Measurements from ENCODE around the gene UBAC2. TPM values are rescaled to one million over a fixed set of nuclear protein-coding genes. Genes with fewer than 3 reads are reported as not detected.

The UBAC2 gene
- total and polyA plus RNA-seq, 2 of the 4 experiments (the other 2 are of a cell fraction) = 20.8 to 36.3 TPM

GRCh38 chr13:99211421-99212035 lies 10.9 kb downstream of the UBAC2 start:
- Histone ChIP-seq H3K79me1 (ENCODE audit: low read depth in 1 of 2, low read length in 2 of 2) (peaks cover 33 to 56% of the 10 kb centered on the region in 2 experiments), H3K9me3 (ENCODE audit: control insufficient read depth, insufficient read depth, low read length) (no peaks in the 10 kb centered on the region), H3K18ac (ENCODE audit: low read depth, low read length) (no peak overlapping the region), H2AFZ (replicated peaks; ENCODE audit: low read length, poor library complexity) (no peak overlapping the region), H2AK5ac (ENCODE audit: low read depth, low read length) (no peak overlapping the region), H3K36me3 (ENCODE audit: control insufficient read depth, insufficient read depth, low read length) (no peaks in the 10 kb centered on the region), H3K14ac (replicated peaks; ENCODE audit: low read depth, low read length) (no peak overlapping the region), H3K4me1 (ENCODE audit: control insufficient read depth, insufficient read depth, low read length) (peaks cover 2% of the 10 kb centered on the region; the same call in 1 of the 2 replicates), H4K20me1 (ENCODE audit: insufficient read depth, low read length) (peaks cover 47% of the 10 kb centered on the region), H3K27me3 (ENCODE audit: control insufficient read depth, insufficient read depth, low read length) (no peaks in the 10 kb centered on the region), H2BK5ac (ENCODE audit: low read depth, low read length, poor library complexity, severe bottlenecking) (no peak overlapping the region), H4K91ac (ENCODE audit: insufficient read depth, low read depth, low read length) (no peak overlapping the region), H2BK20ac (ENCODE audit: low read depth, low read length) (no peak overlapping the region), H2BK15ac (ENCODE audit: low read depth, low read length) (no peak overlapping the region), H3K4me2 (ENCODE audit: low read depth, low read length) (no peak overlapping the region), H4K5ac (ENCODE audit: low read depth, low read length) (no peak overlapping the region), H3K27ac (ENCODE audit: insufficient read depth, low read length) (no peak overlapping the region), H3K4me3 (ENCODE audit: insufficient read depth, low read depth, low read length) (no peak overlapping the region), H3K56ac (ENCODE audit: extremely low read depth, insufficient read depth, low read length) (no peak overlapping the region), H4K8ac (ENCODE audit: low read depth in 2 of 2, low read length in 2 of 2) (no peak overlapping the region), H3K9ac (ENCODE audit: low read depth, low read length) (no peak overlapping the region), H2AK9ac (replicated peaks; ENCODE audit: low read depth, low read length, poor library complexity) (no peak overlapping the region), H2BK120ac (ENCODE audit: low read depth, low read length) (no peak overlapping the region), H3K9me1 (ENCODE audit: insufficient read depth, low read length) (peaks cover 10% of the 10 kb centered on the region), H3K23ac (ENCODE audit: low read depth, low read length) (no peak overlapping the region), H3K4ac (ENCODE audit: low read depth, low read length) (no peak overlapping the region)
- ATAC-seq (ENCODE audit: low read depth) = no peak
- TF ChIP-seq SMC3 (IDR thresholded peaks at IDR 0.05; ENCODE audit: low read depth, low read length) (no peak), CTCF (conservative IDR thresholded peaks at IDR 0.05; ENCODE audit: low read depth, low read length) (no peak), USF2 (IDR thresholded peaks at IDR 0.05; ENCODE audit: low read depth, low read length) (no peak), MAZ (IDR thresholded peaks at IDR 0.05; ENCODE audit: borderline replicate concordance, low read depth, low read length) (no peak), FOS (IDR thresholded peaks at IDR 0.05; ENCODE audit: low read depth, low read length) (no peak), POLR2A (IDR thresholded peaks at IDR 0.05; ENCODE audit: low read depth, low read length) (no peak), MAFK (IDR thresholded peaks at IDR 0.05; ENCODE audit: low read depth, low read length) (no peak), CHD1 (IDR thresholded peaks at IDR 0.05; ENCODE audit: low read depth, low read length) (no peak), NFE2L2 (IDR thresholded peaks at IDR 0.05; ENCODE audit: low read depth, low read length) (no peak), RCOR1 (IDR thresholded peaks at IDR 0.05; ENCODE audit: insufficient replicate concordance, low read length) (no peak)
- no peak for DNase-seq
- CTCF ChIA-PET = no interaction called here
- POLR2A ChIA-PET (ENCODE audit: unreplicated experiment) = no interaction called here
- 100% methylated on average over 1 of the region's 5 CpGs; no CpG with 5 or more reads in 1 of the 2 experiments for WGBS, 2 experiments (ENCODE audit: extremely low coverage in 2 of 2, insufficient read length in 1 of 2)
- BruUV-seq (replicated peaks) = no TSS peak
- intact Hi-C loops (cut with micrococcal nuclease) (no loop called here), in situ Hi-C loops (cut with MboI; ENCODE audit: low sequenced_read_pairs) (no loop called here), dilution Hi-C loops (cut with HindIII; ENCODE audit: low sequenced_read_pairs, unreplicated experiment) (no loop called here)

Measured in IMR-90 (cell line).